HG02623 (cell line): Measurements from ENCODE around the gene PCCA.
"Not testable (repeated sequence)": the region's sequence is repeated elsewhere in the genome, so short reads cannot be mapped to it uniquely, and the experiment has no call there.

Experiments used
- ATAC-seq: cut with Tn5 transposase; IDR thresholded peaks from one replicate; pipeline ENCODE4 v1.9.1; 2021; ENCODE audit warnings: moderate library complexity; ENCODE audit not compliant: unreplicated experiment

PCCA gene

DNA sequence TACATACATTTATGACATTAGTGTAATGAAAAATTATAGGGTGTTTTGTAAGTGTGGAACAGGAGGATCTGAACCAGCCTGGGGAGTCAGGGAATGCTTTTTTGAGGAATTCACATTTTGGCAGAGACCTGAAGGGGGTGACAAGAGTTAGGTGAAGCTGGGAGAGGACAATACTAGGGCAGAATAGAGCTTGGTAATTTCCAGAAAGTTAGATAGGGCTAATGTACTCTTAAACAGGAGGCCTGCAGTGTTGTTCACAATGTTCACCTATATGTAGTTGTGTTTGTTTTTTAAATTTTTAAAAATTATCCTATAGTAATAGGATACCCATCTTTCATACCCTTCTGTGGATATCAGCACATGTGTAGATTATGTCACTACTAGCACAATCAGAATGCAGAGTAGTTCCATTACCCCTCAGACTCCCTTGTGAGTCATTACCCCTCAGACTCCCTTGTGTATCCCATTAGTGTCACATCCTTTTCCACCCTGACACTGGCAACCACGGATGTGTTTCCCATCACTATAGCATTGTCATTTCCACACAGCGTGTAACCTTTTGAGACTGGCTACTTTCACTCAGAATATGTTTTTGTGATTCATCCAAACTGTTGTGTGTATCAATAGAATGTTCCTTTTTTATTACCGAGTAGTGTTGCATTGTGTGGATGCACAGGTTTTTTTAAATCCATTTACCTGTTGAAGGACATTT, 43.1 kb downstream of the PCCA start:
- ATAC-seq: no peak

- no peak for ATAC-seq
These were observed 50.1 kb downstream of the PCCA start for GRCh38 chr13:100138859-100139491.

DNA sequence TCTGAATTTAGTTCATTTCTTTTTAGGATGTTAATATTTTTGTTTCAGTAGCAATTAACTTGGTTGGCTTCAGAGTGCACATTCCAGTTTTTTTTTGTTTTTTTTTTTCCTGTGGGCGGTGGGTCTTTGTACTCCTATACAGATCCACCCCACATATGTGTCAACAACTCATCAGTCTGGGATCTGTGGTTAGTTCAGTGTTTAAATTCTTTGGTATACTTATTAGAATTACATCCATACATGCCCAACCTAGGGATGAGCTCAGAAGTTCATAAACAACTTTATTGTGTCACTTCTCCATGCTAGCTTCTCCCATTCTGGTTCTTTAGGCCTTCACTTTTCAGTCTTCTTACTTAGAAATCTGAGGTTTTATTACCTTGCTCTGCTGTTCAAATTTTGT, 50.9 kb downstream of the PCCA start:
- no peak for ATAC-seq

- ATAC-seq: no peak
These were observed 51.5 kb downstream of the PCCA start for GRCh38 chr13:100140441-100140840.

GRCh38 chr13:100141461-100141961, 52.6 kb downstream of the PCCA start:
- ATAC-seq: not testable (repeated sequence)

GRCh38 chr13:100146534-100146933, 57.6 kb downstream of the PCCA start:
- no peak for ATAC-seq

GRCh38 chr13:100147825-100148224, 58.9 kb downstream of the PCCA start:
- no peak for ATAC-seq

- ATAC-seq: no peak
These were observed 59.5 kb downstream of the PCCA start for GRCh38 chr13:100148422-100148821.

GRCh38 chr13:100149389-100149788, 60.5 kb downstream of the PCCA start:
- no peak for ATAC-seq

GRCh38 chr13:100150711-100151110, 61.8 kb downstream of the PCCA start:
- not testable (repeated sequence) for ATAC-seq

GRCh38 chr13:100154842-100155416, 66.0 kb downstream of the PCCA start:
- no peak for ATAC-seq

- no peak for ATAC-seq
These were observed 67.9 kb downstream of the PCCA start for GRCh38 chr13:100156788-100157187.

DNA sequence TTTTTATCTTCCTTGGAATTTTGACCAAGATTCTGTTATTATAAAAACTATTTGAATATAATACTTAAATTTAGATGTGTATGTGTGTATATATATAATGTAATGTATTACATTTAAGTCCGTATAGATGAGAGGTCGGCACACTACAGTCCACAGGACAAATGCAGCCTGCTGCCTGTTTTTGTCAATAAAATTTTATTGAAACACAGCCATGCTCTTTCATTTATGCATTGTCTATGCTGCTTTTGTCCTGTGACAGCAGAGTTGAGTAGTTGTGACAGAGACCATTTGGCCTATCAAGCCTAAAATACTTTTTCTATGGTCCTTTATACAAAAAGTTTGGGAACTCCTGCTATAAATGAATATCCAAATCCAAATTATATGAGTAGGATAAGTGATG, 69.7 kb downstream of the PCCA start:
- no peak for ATAC-seq

DNA sequence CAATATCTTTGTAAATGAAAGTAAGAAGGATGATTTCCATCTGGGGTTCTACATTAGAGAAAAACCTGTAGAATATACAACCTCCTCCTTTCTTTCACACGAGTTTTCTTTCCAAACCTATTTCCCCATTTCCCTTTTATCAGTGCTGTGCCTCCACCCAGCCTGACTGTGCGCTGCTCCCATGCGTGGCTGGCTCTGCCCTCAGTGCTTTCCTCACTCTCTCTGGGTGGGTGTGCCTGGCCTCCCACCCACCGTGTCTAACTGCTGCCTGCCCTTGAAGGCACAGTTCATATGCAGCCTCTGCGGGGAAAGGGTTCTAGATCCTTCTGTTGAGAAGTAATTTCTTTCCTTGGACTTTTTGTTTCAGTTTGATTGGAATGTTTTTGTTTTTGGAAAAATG, 70.7 kb downstream of the PCCA start:
- no peak for ATAC-seq

DNA sequence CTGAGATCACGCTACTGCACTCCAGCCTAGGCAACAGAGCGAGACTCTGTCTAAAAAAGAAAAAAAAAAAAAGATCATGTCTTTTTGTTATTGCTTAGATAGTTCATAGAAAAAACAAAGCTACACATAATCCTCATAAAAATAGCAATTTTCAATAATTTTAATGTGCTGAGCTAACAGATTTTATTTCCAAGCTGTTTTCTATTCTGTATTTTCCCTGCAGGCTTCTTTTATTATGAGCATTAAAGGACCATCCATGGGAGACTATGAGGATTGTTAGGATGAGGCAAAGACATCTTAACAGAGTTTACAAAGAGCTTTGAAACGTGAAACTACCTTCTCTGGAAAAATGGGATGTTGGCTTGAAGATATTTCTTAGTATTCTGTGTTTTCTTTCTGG, 71.6 kb downstream of the PCCA start:
- ATAC-seq: no peak

GRCh38 chr13:100163375-100163774, 74.5 kb downstream of the PCCA start:
- ATAC-seq: no peak

- no peak for ATAC-seq
These were observed 84.3 kb downstream of the PCCA start for GRCh38 chr13:100173203-100173602.

GRCh38 chr13:100174455-100174854, 85.6 kb downstream of the PCCA start:
- not testable (repeated sequence) for ATAC-seq

DNA sequence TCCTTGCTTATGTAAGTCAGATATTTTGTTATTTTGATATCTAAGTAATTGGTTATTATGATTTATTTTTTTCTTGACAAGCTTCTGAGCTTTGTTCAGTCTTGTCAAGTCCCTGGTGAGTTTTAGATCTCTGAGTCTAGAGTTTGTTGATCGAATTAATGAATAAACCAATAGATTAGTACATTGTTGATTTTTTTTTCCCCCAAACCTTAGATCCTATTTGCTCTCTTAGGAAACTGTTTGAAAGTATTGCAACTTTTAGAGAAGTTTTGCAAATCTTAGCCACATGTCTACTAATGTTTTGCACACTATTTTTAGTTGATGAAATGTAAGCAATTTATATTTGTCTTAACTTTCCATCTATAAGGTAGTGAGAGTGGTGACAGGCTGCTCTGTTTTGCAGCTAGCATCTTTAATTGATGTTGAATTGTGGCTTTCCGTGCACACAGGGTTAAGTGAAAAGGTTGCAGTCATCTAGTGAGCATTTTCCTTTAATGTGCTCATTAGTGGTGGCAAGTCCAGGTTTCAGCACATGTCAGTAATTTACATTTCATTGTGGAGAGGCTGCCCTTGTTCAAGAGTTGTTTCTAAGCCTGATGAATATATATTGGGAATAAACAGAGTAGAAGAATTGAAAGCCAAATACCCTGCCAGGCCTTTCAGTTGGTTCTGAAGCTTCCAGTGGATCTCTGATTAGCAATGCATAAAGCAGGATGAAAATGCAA, 86.3 kb downstream of the PCCA start:
- ATAC-seq: no peak

- ATAC-seq: no peak
These were observed 86.9 kb downstream of the PCCA start for GRCh38 chr13:100175803-100176182.

GRCh38 chr13:100176801-100177400, 88.0 kb downstream of the PCCA start:
- no peak for ATAC-seq
